Caco-2 (cell line): ENCODE measurements around the gene RNF133. TPM values are rescaled to one million over a fixed set of nuclear protein-coding genes. Genes with fewer than 3 reads are reported as not detected.
"Not testable (repeated sequence)": the region's sequence is repeated elsewhere in the genome, so short reads cannot be mapped to it uniquely, and the experiment has no call there.

Source experiments
- BruUV-seq: library from RNA; stranded (reverse); fragments of 400-500 nt; replicated peaks from 2 replicates; lab custom pipeline; 2021; lab: Mats Ljungman, UMichigan
- CTCF ChIA-PET: fragments of 300-600 bp; sonication (Branson Sonifier 250); formaldehyde crosslinking; loops from one replicate; lab custom pipeline; 2022; ENCODE audit warnings: antibody characterized with exemption; lab: Charles Lee
- POLR2A ChIA-PET: fragments of 300-600 bp; sonication (Branson Sonifier 250); formaldehyde crosslinking; loops from one replicate; lab custom pipeline; 2022; ENCODE audit warnings: antibody characterized with exemption; lab: Charles Lee
- DNase-seq, 2 experiments: peaks; one replicate each; pipeline versions ENCODE4 v3.0.0 to v3.0.0-alpha.2; 2020 to 2022
- H3K27me3 ChIP-seq: replicated peaks from 2 replicates; pipeline ENCODE4 v1.6.0; 2011; ENCODE audit warnings: low read length; ENCODE audit not compliant: control insufficient read depth, insufficient read depth
- H3K36me3 ChIP-seq: 2 replicates; pipeline ENCODE4 v1.5.1; 2011; ENCODE audit warnings: low read length; ENCODE audit not compliant: control insufficient read depth, insufficient read depth
- H3K4me1 ChIP-seq: fragments of 250-450 bp; sonication (Bioruptor Pico); 2 replicates; pipeline ENCODE4 v1.5.1; 2020; ENCODE audit warnings: mild to moderate bottlenecking
- H3K4me3 ChIP-seq: 2 replicates; pipeline ENCODE4 v1.5.1; 2011; ENCODE audit warnings: low read depth, mild to moderate bottlenecking, control low read depth, low read length
- H3K9me3 ChIP-seq: fragments of 250-450 bp; sonication (Bioruptor Pico); 2 replicates; pipeline ENCODE4 v1.5.1; 2020; ENCODE audit warnings: mild to moderate bottlenecking, moderate library complexity
- H3K27ac Mint-ChIP-seq: one replicate; pipeline ENCODE4 v1.8.0; 2022; ENCODE audit warnings: mixed read lengths; ENCODE audit not compliant: unreplicated experiment
- H3K27me3 Mint-ChIP-seq: one replicate; pipeline ENCODE4 v1.8.0; 2022; ENCODE audit warnings: mixed read lengths; ENCODE audit not compliant: insufficient read depth, unreplicated experiment
- H3K36me3 Mint-ChIP-seq: one replicate; pipeline ENCODE4 v1.8.0; 2022; ENCODE audit warnings: mild to moderate bottlenecking, mixed read lengths; ENCODE audit not compliant: insufficient read depth, unreplicated experiment
- H3K4me1 Mint-ChIP-seq: one replicate; pipeline ENCODE4 v1.8.0; 2022; ENCODE audit warnings: low read depth, mixed read lengths; ENCODE audit not compliant: unreplicated experiment
- H3K4me3 Mint-ChIP-seq: one replicate; pipeline ENCODE4 v1.8.0; 2022; ENCODE audit warnings: mild to moderate bottlenecking, moderate library complexity, mixed read lengths; ENCODE audit not compliant: unreplicated experiment
- H3K9me3 Mint-ChIP-seq: one replicate; pipeline ENCODE4 v1.8.0; 2022; ENCODE audit warnings: mixed read lengths; ENCODE audit not compliant: unreplicated experiment
- intact Hi-C: fragments of 100-400 bp; cut with micrococcal nuclease; formaldehyde crosslinking; loops from one replicate; pipeline ENCODE4 v1.10.0; 2022; ENCODE audit not compliant: unreplicated experiment
- total RNA-seq: library from RNA; stranded (reverse); gene quantifications from 2 replicates; pipeline ENCODE4 v1.2.3, GENCODE V29; 2022
- TF ChIP-seq, protein P1 (sequence below), 2 experiments: fragments of 200-600 bp in 1 of 2; IDR thresholded peaks; 1 replicate in 1 of 2; 2 replicates in 1 of 2; pipeline versions ENCODE4 v1.5.1 to v1.8.0; 2011 to 2022; ENCODE audit warnings: antibody characterized with exemption in 1 of 2, control low read depth in 1 of 2, inconsistent platforms in 1 of 2, low read depth in 1 of 2, low read length in 1 of 2, mild to moderate bottlenecking in 1 of 2, moderate library complexity in 1 of 2; ENCODE audit not compliant: insufficient read depth in 1 of 2, severe bottlenecking in 1 of 2, unreplicated experiment in 1 of 2

RNF133 gene
- total RNA-seq, 1 experiment from 2014 or later, result not detected

DNA sequence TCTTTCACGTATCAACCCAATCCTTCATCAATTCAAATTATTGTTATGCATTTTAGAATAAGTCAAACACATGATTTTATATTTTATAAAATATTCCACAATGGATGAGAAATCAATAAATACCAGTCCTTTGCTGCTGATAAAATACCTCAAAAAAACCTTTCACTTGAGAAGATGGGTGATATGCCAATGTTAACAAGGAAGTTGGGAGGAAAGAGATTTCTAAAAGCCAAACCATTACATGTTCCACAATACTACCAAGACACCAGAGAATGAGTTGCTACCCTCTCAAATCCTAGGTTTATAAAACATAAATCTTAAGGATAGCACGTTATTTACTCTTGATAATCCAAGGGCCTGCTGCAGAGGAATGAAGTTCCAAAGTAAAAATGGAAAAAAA lies 14.4 kb downstream of the RNF133 start:
- Histone ChIP-seq H3K9me3 (peaks cover 11% of the 10 kb centered on the region), H3K27me3 (no peaks in the 10 kb centered on the region), H3K36me3 (no peaks in the 10 kb centered on the region), H3K4me1 (peaks cover 8% of the 10 kb centered on the region), H3K4me3 (no peak overlapping the region)
- BruUV-seq, result no TSS peak
- ChIA-PET POLR2A (no interaction called here), CTCF (no interaction called here)
- H3K4me1 Mint-ChIP-seq, result peaks cover 3% of the 10 kb centered on the region
- H3K27ac Mint-ChIP-seq, result no peak overlapping the region
- TF ChIP-seq, protein P1, sequence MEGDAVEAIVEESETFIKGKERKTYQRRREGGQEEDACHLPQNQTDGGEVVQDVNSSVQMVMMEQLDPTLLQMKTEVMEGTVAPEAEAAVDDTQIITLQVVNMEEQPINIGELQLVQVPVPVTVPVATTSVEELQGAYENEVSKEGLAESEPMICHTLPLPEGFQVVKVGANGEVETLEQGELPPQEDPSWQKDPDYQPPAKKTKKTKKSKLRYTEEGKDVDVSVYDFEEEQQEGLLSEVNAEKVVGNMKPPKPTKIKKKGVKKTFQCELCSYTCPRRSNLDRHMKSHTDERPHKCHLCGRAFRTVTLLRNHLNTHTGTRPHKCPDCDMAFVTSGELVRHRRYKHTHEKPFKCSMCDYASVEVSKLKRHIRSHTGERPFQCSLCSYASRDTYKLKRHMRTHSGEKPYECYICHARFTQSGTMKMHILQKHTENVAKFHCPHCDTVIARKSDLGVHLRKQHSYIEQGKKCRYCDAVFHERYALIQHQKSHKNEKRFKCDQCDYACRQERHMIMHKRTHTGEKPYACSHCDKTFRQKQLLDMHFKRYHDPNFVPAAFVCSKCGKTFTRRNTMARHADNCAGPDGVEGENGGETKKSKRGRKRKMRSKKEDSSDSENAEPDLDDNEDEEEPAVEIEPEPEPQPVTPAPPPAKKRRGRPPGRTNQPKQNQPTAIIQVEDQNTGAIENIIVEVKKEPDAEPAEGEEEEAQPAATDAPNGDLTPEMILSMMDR (IDR thresholded peaks at IDR 0.05; ENCODE audit: insufficient read depth in 1 of 2, low read depth in 1 of 2, low read length in 1 of 2, severe bottlenecking in 1 of 2, unreplicated experiment in 1 of 2), result no peak
- intact Hi-C loops, result no loop called here
- H3K27me3 Mint-ChIP-seq, result no peaks in the 10 kb centered on the region
- no peak for DNase-seq
- H3K4me3 Mint-ChIP-seq, result no peak overlapping the region
- peaks cover 2% of the 10 kb centered on the region for H3K36me3 Mint-ChIP-seq
- no peaks in the 10 kb centered on the region for H3K9me3 Mint-ChIP-seq

DNA sequence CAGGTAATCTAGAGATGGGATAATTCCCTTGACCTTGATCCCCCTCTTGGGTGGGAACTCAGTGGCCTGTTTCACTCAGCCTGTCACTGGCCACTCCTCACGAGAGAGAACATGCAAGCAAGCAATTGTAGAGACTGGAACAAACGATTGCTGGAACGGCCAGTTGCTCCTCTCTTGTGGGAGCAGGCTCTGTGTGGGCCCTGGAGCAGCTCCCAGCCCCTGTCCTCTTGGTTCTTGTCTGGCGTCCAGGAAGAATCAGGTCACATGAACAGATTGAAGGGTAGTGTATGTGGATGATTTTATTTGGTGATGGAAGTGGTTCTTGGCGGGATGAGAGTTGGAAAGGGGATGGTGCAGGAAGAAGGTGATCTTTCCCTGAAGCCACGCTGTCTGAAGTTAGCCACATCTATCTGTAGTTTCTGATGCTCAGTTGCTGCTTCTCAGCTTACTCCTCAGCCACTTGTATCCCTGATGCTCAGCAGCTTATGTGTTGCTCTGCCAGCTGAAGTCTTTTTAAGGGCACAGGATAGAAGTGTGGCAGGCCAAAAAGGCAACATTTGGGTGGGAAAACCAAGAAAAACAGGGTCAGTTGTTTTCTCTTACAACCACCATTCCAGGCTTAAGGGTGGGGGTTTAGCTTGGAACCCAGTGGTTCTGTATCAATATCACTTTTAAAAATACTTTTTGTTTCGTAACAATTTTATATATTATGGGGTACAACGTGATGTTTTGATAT lies 15.9 kb downstream of the RNF133 start:
- intact Hi-C loops, result no loop called here
- Mint-ChIP-seq H3K9me3 (no peaks in the 10 kb centered on the region), H3K27ac (no peak overlapping the region), H3K27me3 (no peaks in the 10 kb centered on the region), H3K36me3 (peaks cover 11% of the 10 kb centered on the region), H3K4me3 (no peak overlapping the region), H3K4me1 (peaks cover 17% of the 10 kb centered on the region)
- H3K36me3 ChIP-seq, result no peaks in the 10 kb centered on the region
- peaks cover 20% of the 10 kb centered on the region for H3K9me3 ChIP-seq
- peaks cover 20% of the 10 kb centered on the region for H3K4me1 ChIP-seq
- CTCF ChIA-PET, result no interaction called here
- H3K27me3 ChIP-seq, result no peaks in the 10 kb centered on the region
- H3K4me3 ChIP-seq, result no peak overlapping the region
- TF ChIP-seq, protein P1 (IDR thresholded peaks at IDR 0.05; ENCODE audit: insufficient read depth in 1 of 2, low read depth in 1 of 2, low read length in 1 of 2, severe bottlenecking in 1 of 2, unreplicated experiment in 1 of 2), result no peak
- no TSS peak for BruUV-seq
- POLR2A ChIA-PET, result no interaction called here
- no peak for DNase-seq

- Mint-ChIP-seq H3K9me3 (peaks cover 14% of the 10 kb centered on the region), H3K4me1 (peaks cover 17% of the 10 kb centered on the region), H3K36me3 (peaks cover 11% of the 10 kb centered on the region)
- H3K4me3 ChIP-seq, H3K27me3 ChIP-seq, H3K4me3 Mint-ChIP-seq, H3K27ac Mint-ChIP-seq, H3K27me3 Mint-ChIP-seq, intact Hi-C loops, POLR2A ChIA-PET, CTCF ChIA-PET, BruUV-seq, DNase-seq, H3K36me3 ChIP-seq: not testable (repeated sequence)
- H3K9me3 ChIP-seq, result peaks cover 20% of the 10 kb centered on the region
- peaks cover 26% of the 10 kb centered on the region for H3K4me1 ChIP-seq
These were observed 17.7 kb downstream of the RNF133 start for GRCh38 chr7:122681186-122681585.
